ENCODE measurements around the gene PON3.

Gene PON3

GRCh38 chr7:95432606-95433005 lies 36.4 kb upstream of the PON3 start:
- Histone ChIP-seq H3K27ac (ENCODE audit: low read depth, low read length, poor library complexity, severe bottlenecking) (no peak overlapping the region), H3K36me3 (ENCODE audit: insufficient read depth, low read length) (no peaks in the 10 kb centered on the region), H3K4me1 (ENCODE audit: insufficient read depth, low read length, severe bottlenecking) (peaks cover 22% of the 10 kb centered on the region), H3K9me3 (ENCODE audit: low read length) (no peaks in the 10 kb centered on the region), H2AFZ (ENCODE audit: low read length) (no peak overlapping the region), H4K20me1 (ENCODE audit: insufficient read depth, low read length) (no peaks in the 10 kb centered on the region), H3K9ac (ENCODE audit: low read length) (no peak overlapping the region), H3F3A (ENCODE audit: insufficient read depth, low read length) (no peaks in the 10 kb centered on the region), H3K4me3 (ENCODE audit: low read depth, low read length, poor library complexity, severe bottlenecking) (no peak overlapping the region), H3K9me2 (ENCODE audit: low read depth, low read length) (no peaks in the 10 kb centered on the region), H3K79me2 (ENCODE audit: insufficient read depth, low read length) (no peaks in the 10 kb centered on the region), H3K4me2 (ENCODE audit: low read length) (no peak overlapping the region), H3K27me3 (ENCODE audit: insufficient read depth, low read length) (no peaks in the 10 kb centered on the region)
- TF ChIP-seq EZH2 (IDR thresholded peaks at IDR 0.05; ENCODE audit: borderline replicate concordance, low read length) (no peak), CTCF (IDR thresholded peaks at IDR 0.05; ENCODE audit: low read length) (no peak)

GRCh38 chr7:95430864-95431263 lies 34.7 kb upstream of the PON3 start:
- no peak overlapping the region for H2AFZ ChIP-seq (ENCODE audit: low read length)
- no peaks in the 10 kb centered on the region for H3F3A ChIP-seq (ENCODE audit: insufficient read depth, low read length)
- H4K20me1 ChIP-seq (ENCODE audit: insufficient read depth, low read length) = no peaks in the 10 kb centered on the region
- H3K36me3 ChIP-seq (ENCODE audit: insufficient read depth, low read length) = no peaks in the 10 kb centered on the region
- H3K4me3 ChIP-seq (ENCODE audit: low read depth, low read length, poor library complexity, severe bottlenecking) = no peak overlapping the region
- H3K9me2 ChIP-seq (ENCODE audit: low read depth, low read length) = no peaks in the 10 kb centered on the region
- H3K27me3 ChIP-seq (ENCODE audit: insufficient read depth, low read length) = no peaks in the 10 kb centered on the region
- H3K9ac ChIP-seq (ENCODE audit: low read length) = no peak overlapping the region
- no peaks in the 10 kb centered on the region for H3K9me3 ChIP-seq (ENCODE audit: low read length)
- H3K4me2 ChIP-seq (ENCODE audit: low read length) = no peak overlapping the region
- peaks cover 18% of the 10 kb centered on the region for H3K4me1 ChIP-seq (ENCODE audit: insufficient read depth, low read length, severe bottlenecking)
- no peak overlapping the region for H3K27ac ChIP-seq (ENCODE audit: low read depth, low read length, poor library complexity, severe bottlenecking)
- H3K79me2 ChIP-seq (ENCODE audit: insufficient read depth, low read length) = no peaks in the 10 kb centered on the region
- TF ChIP-seq CTCF (IDR thresholded peaks at IDR 0.05; ENCODE audit: low read length) (no peak), EZH2 (IDR thresholded peaks at IDR 0.05; ENCODE audit: borderline replicate concordance, low read length) (no peak)

- Histone ChIP-seq H3K4me1 (ENCODE audit: insufficient read depth, low read length, severe bottlenecking) (peaks cover 9% of the 10 kb centered on the region), H3K36me3 (ENCODE audit: insufficient read depth, low read length) (no peaks in the 10 kb centered on the region), H3K79me2 (ENCODE audit: insufficient read depth, low read length) (no peaks in the 10 kb centered on the region), H2AFZ (ENCODE audit: low read length) (no peak overlapping the region), H3K27me3 (ENCODE audit: insufficient read depth, low read length) (no peaks in the 10 kb centered on the region), H3K9me3 (ENCODE audit: low read length) (no peaks in the 10 kb centered on the region), H3K4me2 (ENCODE audit: low read length) (no peak overlapping the region), H3K4me3 (ENCODE audit: low read depth, low read length, poor library complexity, severe bottlenecking) (no peak overlapping the region), H3K9ac (ENCODE audit: low read length) (no peak overlapping the region), H3K27ac (ENCODE audit: low read depth, low read length, poor library complexity, severe bottlenecking) (no peak overlapping the region), H3K9me2 (ENCODE audit: low read depth, low read length) (no peaks in the 10 kb centered on the region), H4K20me1 (ENCODE audit: insufficient read depth, low read length) (no peaks in the 10 kb centered on the region), H3F3A (ENCODE audit: insufficient read depth, low read length) (no peaks in the 10 kb centered on the region)
- no peak for TF ChIP-seq CTCF (IDR thresholded peaks at IDR 0.05; ENCODE audit: low read length)
- TF ChIP-seq EZH2 (IDR thresholded peaks at IDR 0.05; ENCODE audit: borderline replicate concordance, low read length) = no peak
Observed at GRCh38 chr7:95429241-95429990, 33.2 kb upstream of the PON3 start.
